GM12892 (cell line): ENCODE measurements around the gene TAF1A.

Experiments
- POLR2A ChIP-seq: IDR thresholded peaks from 2 replicates; pipeline ENCODE4 v1.6.1; 2011; ENCODE audit warnings: low read depth, low read length, control low read depth
- POLR2AphosphoS5 ChIP-seq: IDR thresholded peaks from 2 replicates; pipeline ENCODE4 v1.6.1; 2011; ENCODE audit warnings: low read depth, low read length, control low read depth

DNA sequence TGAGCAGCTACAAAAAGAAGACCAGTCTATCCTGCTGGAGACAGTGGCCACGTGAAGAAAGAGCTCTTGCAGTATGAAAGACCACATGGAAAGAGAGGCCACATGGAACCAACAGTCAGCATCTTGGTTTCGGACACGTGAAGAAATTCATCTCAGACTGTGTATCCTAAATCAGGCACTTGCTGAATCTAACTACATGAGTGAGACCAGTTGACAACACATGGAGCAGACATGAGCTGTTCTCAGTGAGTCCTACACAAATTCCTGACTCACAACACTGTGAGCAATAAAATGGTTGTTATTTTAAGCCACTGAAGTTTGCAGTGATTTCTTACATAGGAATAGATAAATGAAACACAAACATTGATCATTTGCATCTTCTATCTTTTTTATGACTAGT, 2.4 kb upstream of the TAF1A start:
- no peak for TF ChIP-seq POLR2A
- no peak for TF ChIP-seq POLR2AphosphoS5
